ENCODE measurements around the gene ERAL1. TPM values are rescaled to one million over a fixed set of nuclear protein-coding genes. Genes with fewer than 3 reads are reported as not detected.

ERAL1 gene
- total RNA-seq, 1 experiment from 2014 or later: 70.1 TPM

- TF ChIP-seq ZNF425 (CRISPR knock-in tag; conservative IDR thresholded peaks at IDR 0.05) (no peak), NFE2L1 (CRISPR knock-in tag; IDR thresholded peaks at IDR 0.05) (no peak), MYBL2 (CRISPR knock-in tag; IDR thresholded peaks at IDR 0.05) (no peak), GTF2I (CRISPR knock-in tag; conservative IDR thresholded peaks at IDR 0.05) (no peak), GABPB1 (CRISPR knock-in tag; IDR thresholded peaks at IDR 0.05) (no peak), ATF2 (CRISPR knock-in tag; IDR thresholded peaks at IDR 0.05; ENCODE audit: borderline replicate concordance, low read depth) (no peak), ZBTB21 (CRISPR knock-in tag; IDR thresholded peaks at IDR 0.05; ENCODE audit: borderline replicate concordance) (no peak)
- TF ChIP-seq, protein P1, sequence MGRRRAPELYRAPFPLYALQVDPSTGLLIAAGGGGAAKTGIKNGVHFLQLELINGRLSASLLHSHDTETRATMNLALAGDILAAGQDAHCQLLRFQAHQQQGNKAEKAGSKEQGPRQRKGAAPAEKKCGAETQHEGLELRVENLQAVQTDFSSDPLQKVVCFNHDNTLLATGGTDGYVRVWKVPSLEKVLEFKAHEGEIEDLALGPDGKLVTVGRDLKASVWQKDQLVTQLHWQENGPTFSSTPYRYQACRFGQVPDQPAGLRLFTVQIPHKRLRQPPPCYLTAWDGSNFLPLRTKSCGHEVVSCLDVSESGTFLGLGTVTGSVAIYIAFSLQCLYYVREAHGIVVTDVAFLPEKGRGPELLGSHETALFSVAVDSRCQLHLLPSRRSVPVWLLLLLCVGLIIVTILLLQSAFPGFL (CRISPR knock-in tag; IDR thresholded peaks at IDR 0.05; ENCODE audit: borderline replicate concordance): no peak
- TF ChIP-seq, protein P2, sequence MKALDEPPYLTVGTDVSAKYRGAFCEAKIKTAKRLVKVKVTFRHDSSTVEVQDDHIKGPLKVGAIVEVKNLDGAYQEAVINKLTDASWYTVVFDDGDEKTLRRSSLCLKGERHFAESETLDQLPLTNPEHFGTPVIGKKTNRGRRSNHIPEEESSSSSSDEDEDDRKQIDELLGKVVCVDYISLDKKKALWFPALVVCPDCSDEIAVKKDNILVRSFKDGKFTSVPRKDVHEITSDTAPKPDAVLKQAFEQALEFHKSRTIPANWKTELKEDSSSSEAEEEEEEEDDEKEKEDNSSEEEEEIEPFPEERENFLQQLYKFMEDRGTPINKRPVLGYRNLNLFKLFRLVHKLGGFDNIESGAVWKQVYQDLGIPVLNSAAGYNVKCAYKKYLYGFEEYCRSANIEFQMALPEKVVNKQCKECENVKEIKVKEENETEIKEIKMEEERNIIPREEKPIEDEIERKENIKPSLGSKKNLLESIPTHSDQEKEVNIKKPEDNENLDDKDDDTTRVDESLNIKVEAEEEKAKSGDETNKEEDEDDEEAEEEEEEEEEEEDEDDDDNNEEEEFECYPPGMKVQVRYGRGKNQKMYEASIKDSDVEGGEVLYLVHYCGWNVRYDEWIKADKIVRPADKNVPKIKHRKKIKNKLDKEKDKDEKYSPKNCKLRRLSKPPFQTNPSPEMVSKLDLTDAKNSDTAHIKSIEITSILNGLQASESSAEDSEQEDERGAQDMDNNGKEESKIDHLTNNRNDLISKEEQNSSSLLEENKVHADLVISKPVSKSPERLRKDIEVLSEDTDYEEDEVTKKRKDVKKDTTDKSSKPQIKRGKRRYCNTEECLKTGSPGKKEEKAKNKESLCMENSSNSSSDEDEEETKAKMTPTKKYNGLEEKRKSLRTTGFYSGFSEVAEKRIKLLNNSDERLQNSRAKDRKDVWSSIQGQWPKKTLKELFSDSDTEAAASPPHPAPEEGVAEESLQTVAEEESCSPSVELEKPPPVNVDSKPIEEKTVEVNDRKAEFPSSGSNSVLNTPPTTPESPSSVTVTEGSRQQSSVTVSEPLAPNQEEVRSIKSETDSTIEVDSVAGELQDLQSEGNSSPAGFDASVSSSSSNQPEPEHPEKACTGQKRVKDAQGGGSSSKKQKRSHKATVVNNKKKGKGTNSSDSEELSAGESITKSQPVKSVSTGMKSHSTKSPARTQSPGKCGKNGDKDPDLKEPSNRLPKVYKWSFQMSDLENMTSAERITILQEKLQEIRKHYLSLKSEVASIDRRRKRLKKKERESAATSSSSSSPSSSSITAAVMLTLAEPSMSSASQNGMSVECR (CRISPR knock-in tag; IDR thresholded peaks at IDR 0.05; ENCODE audit: borderline replicate concordance): no peak
- CTCF ChIA-PET: interaction anchor here (1.4 kb wide), 1 partner anchor 109 kb away, joined by 3 read pairs; no protein-coding TSS in a partner anchor
Measured at GRCh38 chr17:28873839-28874238, 19.0 kb downstream of the ERAL1 start.

GRCh38 chr17:28874750-28875149, 19.9 kb downstream of the ERAL1 start:
- no peak overlapping the region for H3K27ac Mint-ChIP-seq
- H3K36me3 Mint-ChIP-seq: peaks cover 11% of the 10 kb centered on the region
- CTCF ChIA-PET: interaction anchor here (0.6 to 1.8 kb wide), 3 partner anchors 26 to 110 kb away, joined by 3 to 4 read pairs (median 4); no protein-coding TSS in a partner anchor

More at GRCh38 chr17:28873839-28874238, 19.0 kb downstream of the ERAL1 start:
- Mint-ChIP-seq H3K4me3 (no peak overlapping the region), H3K27ac (no peak overlapping the region), H3K36me3 (peaks cover 11% of the 10 kb centered on the region), H3K27me3 (ENCODE audit: low read depth) (peaks cover 15% of the 10 kb centered on the region), H3K9me3 (peaks cover 4% of the 10 kb centered on the region), H3K4me1 (peaks cover under 1% of the 10 kb centered on the region; the same call in 1 of the 2 replicates)
- DNase-seq (ENCODE audit: low spot score) (no peak), ATAC-seq (no peak)
- POLR2A ChIA-PET: interaction anchor here (0.5 kb wide), 1 partner anchor 1153 kb away, joined by 3 read pairs; no protein-coding TSS in a partner anchor

More at GRCh38 chr17:28874750-28875149, 19.9 kb downstream of the ERAL1 start:
- H3K4me1 Mint-ChIP-seq: peaks cover 6% of the 10 kb centered on the region; the same call in 1 of the 2 replicates
- ATAC-seq (no peak), DNase-seq (ENCODE audit: low spot score) (no peak)
- peaks cover 15% of the 10 kb centered on the region for H3K27me3 Mint-ChIP-seq (ENCODE audit: low read depth)
- peaks cover 4% of the 10 kb centered on the region for H3K9me3 Mint-ChIP-seq
- POLR2A ChIA-PET: no interaction called here
- H3K4me3 Mint-ChIP-seq: no peak overlapping the region
- TF ChIP-seq, protein P3, sequence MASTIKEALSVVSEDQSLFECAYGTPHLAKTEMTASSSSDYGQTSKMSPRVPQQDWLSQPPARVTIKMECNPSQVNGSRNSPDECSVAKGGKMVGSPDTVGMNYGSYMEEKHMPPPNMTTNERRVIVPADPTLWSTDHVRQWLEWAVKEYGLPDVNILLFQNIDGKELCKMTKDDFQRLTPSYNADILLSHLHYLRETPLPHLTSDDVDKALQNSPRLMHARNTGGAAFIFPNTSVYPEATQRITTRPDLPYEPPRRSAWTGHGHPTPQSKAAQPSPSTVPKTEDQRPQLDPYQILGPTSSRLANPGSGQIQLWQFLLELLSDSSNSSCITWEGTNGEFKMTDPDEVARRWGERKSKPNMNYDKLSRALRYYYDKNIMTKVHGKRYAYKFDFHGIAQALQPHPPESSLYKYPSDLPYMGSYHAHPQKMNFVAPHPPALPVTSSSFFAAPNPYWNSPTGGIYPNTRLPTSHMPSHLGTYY (CRISPR knock-in tag; IDR thresholded peaks at IDR 0.05): no peak
- no peak for TF ChIP-seq ZNF425 (CRISPR knock-in tag; conservative IDR thresholded peaks at IDR 0.05)
- TF ChIP-seq RELA (CRISPR knock-in tag; IDR thresholded peaks at IDR 0.05; ENCODE audit: borderline replicate concordance): no peak
- no peak for TF ChIP-seq ZNF396 (CRISPR knock-in tag; IDR thresholded peaks at IDR 0.05; ENCODE audit: borderline replicate concordance)
- TF ChIP-seq ZNF281 (CRISPR knock-in tag; IDR thresholded peaks at IDR 0.05): no peak
- TF ChIP-seq, protein P4, sequence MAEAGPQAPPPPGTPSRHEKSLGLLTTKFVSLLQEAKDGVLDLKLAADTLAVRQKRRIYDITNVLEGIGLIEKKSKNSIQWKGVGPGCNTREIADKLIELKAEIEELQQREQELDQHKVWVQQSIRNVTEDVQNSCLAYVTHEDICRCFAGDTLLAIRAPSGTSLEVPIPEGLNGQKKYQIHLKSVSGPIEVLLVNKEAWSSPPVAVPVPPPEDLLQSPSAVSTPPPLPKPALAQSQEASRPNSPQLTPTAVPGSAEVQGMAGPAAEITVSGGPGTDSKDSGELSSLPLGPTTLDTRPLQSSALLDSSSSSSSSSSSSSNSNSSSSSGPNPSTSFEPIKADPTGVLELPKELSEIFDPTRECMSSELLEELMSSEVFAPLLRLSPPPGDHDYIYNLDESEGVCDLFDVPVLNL (CRISPR knock-in tag; IDR thresholded peaks at IDR 0.05; ENCODE audit: borderline replicate concordance, low read depth): no peak
- TF ChIP-seq ZNF121 (CRISPR knock-in tag; IDR thresholded peaks at IDR 0.05): no peak

All from WTC11 (cell line).